K562 (cell line): ENCODE data around the gene CNDP1.

Experiments
- RHOXF2B ChIP-seq: fragments of 250-450 bp; sonication (Bioruptor Pico); conservative IDR thresholded peaks from 2 replicates; pipeline ENCODE4 v1.5.1; 2021
- ZNF347 ChIP-seq: fragments of 450-650 bp; formaldehyde crosslinking; IDR thresholded peaks from 2 replicates; pipeline ENCODE4 v1.4.0; 2020; ENCODE audit warnings: low read depth, mild to moderate bottlenecking, moderate library complexity

GRCh38 chr18:74515620-74516231 is 18.6 kb upstream of the CNDP1 start:
- TF ChIP-seq ZNF347 (CRISPR knock-in tag) (no peak), RHOXF2B (no peak)
